GM20000 (cell line): ENCODE results near the gene ATRN.

ENCODE experiments used
- DNase-seq: peaks from one replicate; pipeline ENCODE4 v3.0.0; 2012; ENCODE audit warnings: low spot score
- CTCF ChIP-seq: IDR thresholded peaks from 2 replicates; pipeline ENCODE4 v1.5.1; 2012; ENCODE audit warnings: mild to moderate bottlenecking, control low read depth; ENCODE audit errors: extremely low read depth, missing control alignments

Gene ATRN

GRCh38 chr20:3645309-3646066 lies 174.7 kb downstream of the ATRN start:
- no peak for TF ChIP-seq CTCF
- DNase-seq, result no peak

DNA sequence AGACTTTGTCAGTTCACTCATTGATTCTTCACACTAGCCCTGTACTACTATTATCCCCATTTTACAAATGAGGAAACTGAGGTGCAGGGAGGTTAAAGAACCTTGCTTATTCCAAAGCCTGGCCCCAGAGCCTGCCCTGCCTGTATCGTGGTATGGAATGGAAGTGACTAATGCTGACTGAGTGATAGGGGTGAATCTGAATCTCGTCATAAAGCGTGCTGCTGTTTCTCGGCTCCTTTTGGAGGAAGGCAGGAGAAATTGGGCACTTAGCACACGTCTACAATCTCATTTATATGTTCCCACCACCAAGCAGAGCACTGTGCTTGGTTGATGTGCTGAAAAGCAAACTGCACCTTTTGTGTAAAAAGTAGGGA lies 175.2 kb downstream of the ATRN start:
- DNase-seq, result no peak
- no peak for TF ChIP-seq CTCF

- no peak for DNase-seq
- no peak for TF ChIP-seq CTCF
Observed at GRCh38 chr20:3646651-3647050, 175.8 kb downstream of the ATRN start.

GRCh38 chr20:3647473-3647872 lies 176.7 kb downstream of the ATRN start:
- DNase-seq, result no peak
- no peak for TF ChIP-seq CTCF

GRCh38 chr20:3648951-3649350 lies 178.1 kb downstream of the ATRN start:
- DNase-seq, result no peak
- TF ChIP-seq CTCF, result no peak

- no peak for TF ChIP-seq CTCF
- DNase-seq, result no peak
Observed at GRCh38 chr20:3651204-3651962, 180.6 kb downstream of the ATRN start.

- DNase-seq, result no peak
- TF ChIP-seq CTCF, result no peak
Observed at GRCh38 chr20:3652221-3652620, 181.4 kb downstream of the ATRN start.
